Activated CD8-positive, alpha-beta T cell treated with anti-CD3 and anti-CD28 coated beads for 36 hours (primary cell): ENCODE data around the gene TIMM10B. TPM values are rescaled to one million over a fixed set of nuclear protein-coding genes. Genes with fewer than 3 reads are reported as not detected.

Experiments
- ATAC-seq: fragments of 200-7000 bp; cut with Tn5 transposase; one replicate; pipeline ENCODE4 v1.10.0; 2021; ENCODE audit warnings: mild to moderate bottlenecking, moderate library complexity
- CTCF ChIA-PET: fragments of 350-600 bp; sonication (Branson Sonifier 250); formaldehyde crosslinking; loops from one replicate; lab custom pipeline; 2021; ENCODE audit warnings: antibody characterized with exemption; lab: Charles Lee
- POLR2A ChIA-PET: fragments of 350-600 bp; sonication (Branson Sonifier 250); formaldehyde crosslinking; loops from one replicate; lab custom pipeline; 2021; ENCODE audit warnings: antibody characterized with exemption; lab: Charles Lee
- DNase-seq: peaks from one replicate; pipeline ENCODE4 v3.0.0-alpha.2; 2020
- H3K27ac Mint-ChIP-seq: one replicate; pipeline ENCODE4 v1.8.0; 2021; ENCODE audit warnings: mild to moderate bottlenecking, mixed read lengths
- H3K27me3 Mint-ChIP-seq: one replicate; pipeline ENCODE4 v1.8.0; 2021; ENCODE audit warnings: mixed read lengths
- H3K36me3 Mint-ChIP-seq: one replicate; pipeline ENCODE4 v1.8.0; 2021; ENCODE audit warnings: low read depth, mixed read lengths
- H3K4me1 Mint-ChIP-seq: one replicate; pipeline ENCODE4 v1.8.0; 2021; ENCODE audit warnings: low read depth, mixed read lengths
- H3K4me3 Mint-ChIP-seq: one replicate; pipeline ENCODE4 v1.8.0; 2021; ENCODE audit warnings: mild to moderate bottlenecking, moderate library complexity, mixed read lengths
- H3K9me3 Mint-ChIP-seq: one replicate; pipeline ENCODE4 v1.8.0; 2021; ENCODE audit warnings: mixed read lengths
- CTCF ChIP-seq: fragments of 200-600 bp; IDR thresholded peaks from one replicate; pipeline ENCODE4 v1.8.0; 2022; ENCODE audit warnings: antibody characterized with exemption, mild to moderate bottlenecking
- intact Hi-C: fragments of 100-400 bp; cut with micrococcal nuclease; formaldehyde crosslinking; loops from one replicate; pipeline ENCODE4 v1.10.0; 2022
- total RNA-seq, 2 experiments: library from RNA; stranded (reverse); gene quantifications; one replicate each; pipeline ENCODE4 v1.2.3, GENCODE V29; 2021

The TIMM10B gene
- total RNA-seq, 2 experiments from 2014 or later = 40.6 to 43.0 TPM

GRCh38 chr11:6480299-6480914 lies 894 bp upstream of the TIMM10B start:
- no peak for DNase-seq
- intact Hi-C loops = no loop called here
- POLR2A ChIA-PET = no interaction called here
- Mint-ChIP-seq H3K4me3 (peak overlapping the region; percentile 87), H3K4me1 (peaks cover 34% of the 10 kb centered on the region), H3K27me3 (no peaks in the 10 kb centered on the region), H3K9me3 (no peaks in the 10 kb centered on the region), H3K27ac (peak overlapping the region; percentile 96), H3K36me3 (peaks cover 27% of the 10 kb centered on the region)
- CTCF ChIA-PET = no interaction called here
- ATAC-seq = no peak
- no peak for TF ChIP-seq CTCF

GRCh38 chr11:6481924-6482275 lies 599 bp downstream of the TIMM10B start:
- TF ChIP-seq CTCF = no peak
- Mint-ChIP-seq H3K9me3 (no peaks in the 10 kb centered on the region), H3K27ac (peak overlapping the region; percentile 96), H3K4me3 (peak overlapping the region; percentile 87), H3K36me3 (peaks cover 26% of the 10 kb centered on the region), H3K4me1 (peaks cover 34% of the 10 kb centered on the region), H3K27me3 (no peaks in the 10 kb centered on the region)
- intact Hi-C loops = no loop called here
- POLR2A ChIA-PET = interaction anchor here (0.5 to 4.5 kb wide), 19 partner anchors 12 to 265 kb away, joined by 3 to 25 read pairs (median 5); partner anchors contain the start of genes CAVIN3, DNHD1 and SMPD1
- ATAC-seq = no peak
- peak; percentile 15 for DNase-seq
- CTCF ChIA-PET = interaction anchor here (0.9 to 2.4 kb wide), 16 partner anchors 9 to 257 kb away, joined by 3 to 32 read pairs (median 4); partner anchors contain the start of genes MRPL17, SMPD1, TAF10 and TRIM3

- H3K9me3 Mint-ChIP-seq = no peaks in the 10 kb centered on the region
- ChIA-PET POLR2A (interaction anchor here (0.8 to 4.5 kb wide), 14 partner anchors 8 to 264 kb away, joined by 3 to 25 read pairs (median 5); partner anchors contain the start of genes DNHD1, SMPD1 and TRIM3), CTCF (interaction anchor here (0.9 to 2.4 kb wide), 13 partner anchors 8 to 256 kb away, joined by 3 to 32 read pairs (median 4); partner anchors contain the start of genes MRPL17, SMPD1, TAF10 and TRIM3)
- peaks cover 24% of the 10 kb centered on the region for H3K36me3 Mint-ChIP-seq
- intact Hi-C loops = no loop called here
- peak overlapping the region; percentile 87 for H3K4me3 Mint-ChIP-seq
- no peak for DNase-seq
- H3K27ac Mint-ChIP-seq = peak overlapping the region; percentile 96
- TF ChIP-seq CTCF = no peak
- H3K4me1 Mint-ChIP-seq = peaks cover 35% of the 10 kb centered on the region
- no peak for ATAC-seq
- no peaks in the 10 kb centered on the region for H3K27me3 Mint-ChIP-seq
Measured at GRCh38 chr11:6482441-6482840, 1.1 kb downstream of the TIMM10B start.

GRCh38 chr11:6483015-6483414 lies 1.7 kb downstream of the TIMM10B start:
- ChIA-PET POLR2A (interaction anchor here (0.8 to 4.5 kb wide), 9 partner anchors 9 to 264 kb away, joined by 3 to 25 read pairs (median 5); partner anchors contain the start of genes DNHD1 and TRIM3), CTCF (interaction anchor here (1.1 to 2.4 kb wide), 10 partner anchors 10 to 255 kb away, joined by 3 to 32 read pairs (median 6); partner anchors contain the start of genes MRPL17, SMPD1 and TRIM3)
- intact Hi-C loops = no loop called here
- ATAC-seq = no peak
- peak overlapping the region; percentile 96 for H3K27ac Mint-ChIP-seq
- H3K4me1 Mint-ChIP-seq = peaks cover 36% of the 10 kb centered on the region
- H3K9me3 Mint-ChIP-seq = no peaks in the 10 kb centered on the region
- H3K4me3 Mint-ChIP-seq = peak overlapping the region; percentile 87
- no peak for DNase-seq
- no peak for TF ChIP-seq CTCF
- no peaks in the 10 kb centered on the region for H3K27me3 Mint-ChIP-seq
- H3K36me3 Mint-ChIP-seq = peaks cover 22% of the 10 kb centered on the region

- no peak overlapping the region for H3K4me3 Mint-ChIP-seq
- no peaks in the 10 kb centered on the region for H3K9me3 Mint-ChIP-seq
- TF ChIP-seq CTCF = no peak
- peaks cover 21% of the 10 kb centered on the region for H3K4me1 Mint-ChIP-seq
- POLR2A ChIA-PET = interaction anchor here (0.6 to 4.0 kb wide), 3 partner anchors 11 to 197 kb away, joined by 3 to 17 read pairs (median 5); partner anchors contain the start of gene TRIM3
- H3K27ac Mint-ChIP-seq = no peak overlapping the region
- CTCF ChIA-PET = interaction anchor here (0.9 to 3.8 kb wide), 6 partner anchors 42 to 198 kb away, joined by 3 to 18 read pairs (median 5); partner anchors contain the start of gene MRPL17
- no peaks in the 10 kb centered on the region for H3K27me3 Mint-ChIP-seq
- intact Hi-C loops = no loop called here
- DNase-seq (no peak), ATAC-seq (no peak)
- H3K36me3 Mint-ChIP-seq = peaks cover 31% of the 10 kb centered on the region
Measured at GRCh38 chr11:6485661-6486060, 4.4 kb downstream of the TIMM10B start.
